A673 (cell line): ENCODE results near the gene KAZN.

Experiments
- EZH2 ChIP-seq: fragments of 200-600 bp; sonication (generic); IDR thresholded peaks from 2 replicates; pipeline ENCODE4 v1.6.1; 2017; ENCODE audit warnings: borderline replicate concordance, low read depth, mild to moderate bottlenecking, mixed read lengths, antibody characterized with exemption, low read length; ENCODE audit not compliant: poor library complexity, severe bottlenecking
- TF ChIP-seq, protein P1 (sequence below): fragments of 300-800, 200-600 bp; sonication (generic); conservative IDR thresholded peaks from 2 replicates; pipeline ENCODE4 v1.5.1; 2017; ENCODE audit warnings: low read depth, mild to moderate bottlenecking, antibody characterized with exemption, low read length, moderate library complexity, mixed read lengths

DNA sequence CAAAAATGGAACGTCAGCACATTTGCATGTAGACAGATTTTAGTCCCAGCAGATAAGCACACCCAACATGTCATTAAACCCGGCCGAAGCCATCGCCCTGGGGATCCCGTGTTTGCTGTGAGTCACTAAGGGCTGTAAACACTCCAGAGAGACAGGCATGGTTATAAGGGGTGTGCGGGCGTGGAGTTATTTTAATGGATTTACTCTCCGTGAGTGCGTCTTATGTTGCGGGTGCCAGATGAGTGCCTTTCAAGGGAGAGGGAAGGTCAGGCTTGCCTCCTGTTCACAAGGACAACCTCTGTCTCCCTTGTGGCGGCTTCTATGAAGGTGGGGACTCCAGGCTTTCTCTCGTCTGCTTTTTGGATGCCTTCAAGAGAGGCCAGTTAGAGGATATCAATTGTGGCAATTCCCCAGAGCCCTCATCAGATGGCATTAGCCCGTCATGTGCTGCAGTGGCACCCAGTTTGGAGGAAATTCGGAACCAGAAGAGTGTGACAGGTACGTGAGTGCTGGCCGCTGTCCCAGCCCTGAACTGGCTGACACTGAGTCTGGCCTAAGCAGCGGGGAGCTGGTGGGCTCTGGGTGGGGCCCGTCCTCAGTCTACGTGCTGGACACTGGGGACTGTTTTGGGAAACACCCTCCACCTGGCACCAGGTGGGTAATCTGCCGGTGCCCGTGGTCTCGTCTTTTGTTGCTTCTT is 331.2 kb downstream of the KAZN start:
- no peak for TF ChIP-seq EZH2
- TF ChIP-seq, protein P1, sequence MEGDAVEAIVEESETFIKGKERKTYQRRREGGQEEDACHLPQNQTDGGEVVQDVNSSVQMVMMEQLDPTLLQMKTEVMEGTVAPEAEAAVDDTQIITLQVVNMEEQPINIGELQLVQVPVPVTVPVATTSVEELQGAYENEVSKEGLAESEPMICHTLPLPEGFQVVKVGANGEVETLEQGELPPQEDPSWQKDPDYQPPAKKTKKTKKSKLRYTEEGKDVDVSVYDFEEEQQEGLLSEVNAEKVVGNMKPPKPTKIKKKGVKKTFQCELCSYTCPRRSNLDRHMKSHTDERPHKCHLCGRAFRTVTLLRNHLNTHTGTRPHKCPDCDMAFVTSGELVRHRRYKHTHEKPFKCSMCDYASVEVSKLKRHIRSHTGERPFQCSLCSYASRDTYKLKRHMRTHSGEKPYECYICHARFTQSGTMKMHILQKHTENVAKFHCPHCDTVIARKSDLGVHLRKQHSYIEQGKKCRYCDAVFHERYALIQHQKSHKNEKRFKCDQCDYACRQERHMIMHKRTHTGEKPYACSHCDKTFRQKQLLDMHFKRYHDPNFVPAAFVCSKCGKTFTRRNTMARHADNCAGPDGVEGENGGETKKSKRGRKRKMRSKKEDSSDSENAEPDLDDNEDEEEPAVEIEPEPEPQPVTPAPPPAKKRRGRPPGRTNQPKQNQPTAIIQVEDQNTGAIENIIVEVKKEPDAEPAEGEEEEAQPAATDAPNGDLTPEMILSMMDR = no peak
